Measurements from ENCODE around the gene SYT5.

Gene SYT5

GRCh38 chr19:55136399-55137102 is 43.5 kb downstream of the SYT5 start:
- DNase-seq (ENCODE audit: insufficient read length, low spot score) (no peak), FAIRE-seq (no peak)
- TF ChIP-seq CTCF (IDR thresholded peaks at IDR 0.05; ENCODE audit: insufficient read depth, missing control alignments): no peak

GRCh38 chr19:55134736-55135135 is 45.4 kb downstream of the SYT5 start:
- no peak for TF ChIP-seq CTCF (IDR thresholded peaks at IDR 0.05; ENCODE audit: insufficient read depth, missing control alignments)
- DNase-seq (ENCODE audit: insufficient read length, low spot score) (no peak), FAIRE-seq (no peak)

- no peak for DNase-seq (ENCODE audit: insufficient read length, low spot score)
- TF ChIP-seq CTCF (IDR thresholded peaks at IDR 0.05; ENCODE audit: insufficient read depth, missing control alignments): no peak
- FAIRE-seq: no peak
These were observed 46.2 kb downstream of the SYT5 start for GRCh38 chr19:55133639-55134444.

- peak; percentile 22 for TF ChIP-seq CTCF (IDR thresholded peaks at IDR 0.05; ENCODE audit: insufficient read depth, missing control alignments)
- FAIRE-seq: no peak
- DNase-seq (ENCODE audit: insufficient read length, low spot score): no peak
These were observed 47.5 kb downstream of the SYT5 start for GRCh38 chr19:55132453-55133129.

GRCh38 chr19:55131421-55131820 is 48.7 kb downstream of the SYT5 start:
- no peak for TF ChIP-seq CTCF (IDR thresholded peaks at IDR 0.05; ENCODE audit: insufficient read depth, missing control alignments)
- FAIRE-seq (no peak), DNase-seq (ENCODE audit: insufficient read length, low spot score) (no peak)

Measured in D721Med (cell line).